Endothelial cell of umbilical vein (primary cell): ENCODE data around the gene GRIA4.

ENCODE experiments used
- EZH2 ChIP-seq: IDR thresholded peaks from 2 replicates; pipeline ENCODE4 v1.6.1; 2012; ENCODE audit warnings: borderline replicate concordance, low read depth, mild to moderate bottlenecking, moderate library complexity, low read length, inconsistent platforms; ENCODE audit not compliant: severe bottlenecking
- FOS ChIP-seq: IDR thresholded peaks from 2 replicates; pipeline ENCODE4 v1.6.1; 2011; ENCODE audit warnings: mild to moderate bottlenecking, low read length, moderate library complexity, borderline replicate concordance; ENCODE audit not compliant: insufficient read depth
- GATA2 ChIP-seq: IDR thresholded peaks from 2 replicates; pipeline ENCODE4 v1.7.0; 2011; ENCODE audit warnings: low read depth, mild to moderate bottlenecking, moderate library complexity, mixed read lengths, low read length; ENCODE audit not compliant: insufficient read length, insufficient read depth
- JUN ChIP-seq: IDR thresholded peaks from 2 replicates; pipeline ENCODE4 v1.6.1; 2011; ENCODE audit warnings: borderline replicate concordance, low read depth; ENCODE audit not compliant: insufficient read length, insufficient read depth
- MAX ChIP-seq: IDR thresholded peaks from 2 replicates; pipeline ENCODE4 v1.6.1; 2011; ENCODE audit not compliant: insufficient read depth, insufficient read length
- MYC ChIP-seq: IDR thresholded peaks from one replicate; pipeline ENCODE4 v1.6.1; 2011; ENCODE audit warnings: mild to moderate bottlenecking, low read depth, low read length
- POLR2A ChIP-seq: IDR thresholded peaks from 2 replicates; pipeline ENCODE4 v1.6.1; 2012; ENCODE audit warnings: low read depth, mild to moderate bottlenecking, control low read depth, low read length
- POLR2AphosphoS5 ChIP-seq: IDR thresholded peaks from 2 replicates; pipeline ENCODE4 v1.6.1; 2012; ENCODE audit warnings: low read depth, mild to moderate bottlenecking, control low read depth, low read length, moderate library complexity; ENCODE audit not compliant: insufficient read depth
- TF ChIP-seq, protein P1 (sequence below), 2 donors: IDR thresholded peaks; 1 replicate in 1 of 2; 2 replicates in 1 of 2; pipeline ENCODE4 v1.5.1; 2011; ENCODE audit warnings: low read length in 2 of 2, mild to moderate bottlenecking in 2 of 2, moderate library complexity in 2 of 2, control low read depth in 1 of 2, inconsistent platforms in 1 of 2, low read depth in 1 of 2; ENCODE audit not compliant: insufficient read depth in 1 of 2; ENCODE audit errors: extremely low read depth in 1 of 2

DNA sequence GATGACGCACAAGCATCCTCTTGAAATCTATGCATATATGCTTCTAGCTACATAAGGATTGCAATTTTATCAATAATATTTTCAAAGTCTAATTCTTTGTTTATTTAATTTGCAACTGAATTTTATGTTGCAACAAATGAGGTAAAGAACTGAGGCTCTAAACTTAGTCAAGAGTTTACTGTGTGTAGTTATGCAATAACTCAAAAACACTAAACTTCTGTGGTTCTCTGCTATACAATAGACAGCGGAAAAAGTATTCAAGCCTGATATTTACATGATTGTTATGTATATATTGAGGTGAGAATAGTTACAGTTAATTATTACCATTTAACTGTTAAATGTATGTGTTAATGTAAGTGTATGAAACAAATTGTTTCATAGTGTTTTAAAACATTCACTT, 379.3 kb downstream of the GRIA4 start:
- no peak for TF ChIP-seq POLR2A
- no peak for TF ChIP-seq JUN
- TF ChIP-seq, protein P1, sequence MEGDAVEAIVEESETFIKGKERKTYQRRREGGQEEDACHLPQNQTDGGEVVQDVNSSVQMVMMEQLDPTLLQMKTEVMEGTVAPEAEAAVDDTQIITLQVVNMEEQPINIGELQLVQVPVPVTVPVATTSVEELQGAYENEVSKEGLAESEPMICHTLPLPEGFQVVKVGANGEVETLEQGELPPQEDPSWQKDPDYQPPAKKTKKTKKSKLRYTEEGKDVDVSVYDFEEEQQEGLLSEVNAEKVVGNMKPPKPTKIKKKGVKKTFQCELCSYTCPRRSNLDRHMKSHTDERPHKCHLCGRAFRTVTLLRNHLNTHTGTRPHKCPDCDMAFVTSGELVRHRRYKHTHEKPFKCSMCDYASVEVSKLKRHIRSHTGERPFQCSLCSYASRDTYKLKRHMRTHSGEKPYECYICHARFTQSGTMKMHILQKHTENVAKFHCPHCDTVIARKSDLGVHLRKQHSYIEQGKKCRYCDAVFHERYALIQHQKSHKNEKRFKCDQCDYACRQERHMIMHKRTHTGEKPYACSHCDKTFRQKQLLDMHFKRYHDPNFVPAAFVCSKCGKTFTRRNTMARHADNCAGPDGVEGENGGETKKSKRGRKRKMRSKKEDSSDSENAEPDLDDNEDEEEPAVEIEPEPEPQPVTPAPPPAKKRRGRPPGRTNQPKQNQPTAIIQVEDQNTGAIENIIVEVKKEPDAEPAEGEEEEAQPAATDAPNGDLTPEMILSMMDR (IDR thresholded peaks at IDR 0.05; ENCODE audit: extremely low read depth in 1 of 2, insufficient read depth in 1 of 2, low read depth in 1 of 2, low read length in 2 of 2) = no peak
- TF ChIP-seq EZH2 = no peak
- no peak for TF ChIP-seq POLR2AphosphoS5
- TF ChIP-seq MAX = no peak
- TF ChIP-seq GATA2 = no peak
- TF ChIP-seq FOS = no peak
- TF ChIP-seq MYC = no peak
